HepG2 (cell line): ENCODE results near the gene PSMA7. TPM values are rescaled to one million over a fixed set of nuclear protein-coding genes. Genes with fewer than 3 reads are reported as not detected.

Experiments used
- CAMTA2 ChIP-seq: sonication (generic); formaldehyde crosslinking; IDR thresholded peaks from 2 replicates; pipeline ENCODE4 v1.4.0; 2020; ENCODE audit warnings: mild to moderate bottlenecking, missing genetic modification reagents, borderline replicate concordance
- CCDC6 ChIP-seq: sonication (generic); formaldehyde crosslinking; IDR thresholded peaks from 2 replicates; pipeline ENCODE4 v1.8.1; 2022; ENCODE audit warnings: mild to moderate bottlenecking, missing genetic modification reagents, moderate library complexity
- CREB3 ChIP-seq: sonication (generic); formaldehyde crosslinking; IDR thresholded peaks from 2 replicates; pipeline ENCODE4 v1.5.0; 2020; ENCODE audit warnings: missing genetic modification reagents
- CREBL2 ChIP-seq: sonication (generic); formaldehyde crosslinking; IDR thresholded peaks from 2 replicates; pipeline ENCODE4 v1.8.1; 2023; ENCODE audit warnings: missing genetic modification reagents, mild to moderate bottlenecking, borderline replicate concordance
- ESRRA ChIP-seq: sonication (generic); formaldehyde crosslinking; IDR thresholded peaks from 2 replicates; pipeline ENCODE4 v1.5.1; 2020; ENCODE audit warnings: mild to moderate bottlenecking, low read depth, missing genetic modification reagents
- FOXC1 ChIP-seq: sonication (generic); formaldehyde crosslinking; IDR thresholded peaks from 2 replicates; pipeline ENCODE4 v1.8.0; 2022; ENCODE audit warnings: mild to moderate bottlenecking, missing genetic modification reagents, borderline replicate concordance
- GLI4 ChIP-seq: sonication (generic); formaldehyde crosslinking; IDR thresholded peaks from 2 replicates; pipeline ENCODE4 v1.5.1; 2020; ENCODE audit warnings: missing genetic modification reagents, mild to moderate bottlenecking, moderate library complexity, borderline replicate concordance
- GTF3A ChIP-seq: sonication (generic); formaldehyde crosslinking; conservative IDR thresholded peaks from 2 replicates; pipeline ENCODE4 v1.4.0; 2020; ENCODE audit warnings: mild to moderate bottlenecking, missing genetic modification reagents
- HDAC2 ChIP-seq: sonication (generic); formaldehyde crosslinking; IDR thresholded peaks from 2 replicates; pipeline ENCODE4 v1.4.0; 2020; ENCODE audit warnings: missing genetic modification reagents
- HMGXB4 ChIP-seq, 2 experiments: sonication (generic) in 1 of 2; formaldehyde crosslinking in 1 of 2; IDR thresholded peaks; 2 replicates each; pipeline versions ENCODE4 v1.4.0 to v1.6.1; 2018 to 2020; ENCODE audit warnings: missing genetic modification reagents in 2 of 2, borderline replicate concordance in 1 of 2, low read depth in 1 of 2, mild to moderate bottlenecking in 1 of 2, missing biosample characterization in 1 of 2
- HNRNPH1 ChIP-seq: fragments of 200-400 bp; formaldehyde crosslinking; optimal IDR thresholded peaks from 2 replicates; pipeline ENCODE3; 2017; ENCODE audit warnings: mild to moderate bottlenecking, low read depth, low read length
- NCOA1 ChIP-seq: sonication (generic); formaldehyde crosslinking; IDR thresholded peaks from 2 replicates; pipeline ENCODE4 v1.9.0; 2021; ENCODE audit warnings: missing genetic modification reagents
- PAWR ChIP-seq: sonication (generic); formaldehyde crosslinking; IDR thresholded peaks from 2 replicates; pipeline ENCODE4 v1.4.0; 2020; ENCODE audit warnings: missing genetic modification reagents, mild to moderate bottlenecking, borderline replicate concordance
- SMAD1 ChIP-seq: sonication (generic); formaldehyde crosslinking; IDR thresholded peaks from 2 replicates; pipeline ENCODE4 v1.4.0; 2020; ENCODE audit warnings: missing genetic modification reagents, low read depth, mild to moderate bottlenecking, borderline replicate concordance
- ZFP82 ChIP-seq: sonication (generic); formaldehyde crosslinking; IDR thresholded peaks from 2 replicates; pipeline ENCODE4 v1.5.1; 2020; ENCODE audit warnings: mild to moderate bottlenecking, missing genetic modification reagents, borderline replicate concordance
- ZNF251 ChIP-seq: sonication (generic); formaldehyde crosslinking; IDR thresholded peaks from 2 replicates; pipeline ENCODE4 v1.9.0; 2021; ENCODE audit warnings: mild to moderate bottlenecking, missing genetic modification reagents
- ZNF263 ChIP-seq: sonication (generic); formaldehyde crosslinking; IDR thresholded peaks from 2 replicates; pipeline ENCODE4 v1.4.0; 2020; ENCODE audit warnings: missing genetic modification reagents
- ZNF607 ChIP-seq: sonication (generic); formaldehyde crosslinking; IDR thresholded peaks from 2 replicates; pipeline ENCODE4 v1.5.1; 2020; ENCODE audit warnings: missing genetic modification reagents, mild to moderate bottlenecking, borderline replicate concordance
- ZNF777 ChIP-seq: sonication (generic); formaldehyde crosslinking; IDR thresholded peaks from 2 replicates; pipeline ENCODE4 v1.4.0; 2020; ENCODE audit warnings: missing genetic modification reagents
- polyA plus RNA-seq, 8 experiments: library from polyadenylated mRNA; depleted of rRNA in 3 of 8; stranded (reverse) in 7 of 8; unstranded in 1 of 8; fragments of >200 nt; fragmentation: Illumina TruSeq in 4 of 8; extraction: Trizol in 4 of 8; gene quantifications; 2 replicates each; pipeline versions ENCODE4 v1.2.1 to v1.2.3, GENCODE V29; 2011 to 2016; ENCODE audit warnings: low read depth in 4 of 8, missing spikeins in 1 of 8, mixed read lengths in 1 of 8; ENCODE audit not compliant: insufficient read depth in 1 of 8
- total RNA-seq, 5 experiments: library from RNA; depleted of rRNA; stranded (reverse); fragments of >200 nt; fragmentation: Illumina TruSeq; extraction: Trizol; gene quantifications; 2 replicates each; pipeline ENCODE4 v1.2.3, GENCODE V29; 2016; ENCODE audit warnings: low read depth in 1 of 5
- TF ChIP-seq, protein P1 (sequence below): sonication (generic); formaldehyde crosslinking; IDR thresholded peaks from 2 replicates; pipeline ENCODE4 v1.5.0; 2020; ENCODE audit warnings: missing genetic modification reagents, mild to moderate bottlenecking, borderline replicate concordance
- TF ChIP-seq, protein P2 (sequence below): sonication (generic); formaldehyde crosslinking; IDR thresholded peaks from 2 replicates; pipeline ENCODE4 v1.5.0; 2020; ENCODE audit warnings: mild to moderate bottlenecking, missing genetic modification reagents

Gene PSMA7
- total and polyA plus RNA-seq, 2 of the 13 experiments (the other 11 are each of a cell fraction or from before 2014, with no cell fraction given): 531 to 631 TPM

DNA sequence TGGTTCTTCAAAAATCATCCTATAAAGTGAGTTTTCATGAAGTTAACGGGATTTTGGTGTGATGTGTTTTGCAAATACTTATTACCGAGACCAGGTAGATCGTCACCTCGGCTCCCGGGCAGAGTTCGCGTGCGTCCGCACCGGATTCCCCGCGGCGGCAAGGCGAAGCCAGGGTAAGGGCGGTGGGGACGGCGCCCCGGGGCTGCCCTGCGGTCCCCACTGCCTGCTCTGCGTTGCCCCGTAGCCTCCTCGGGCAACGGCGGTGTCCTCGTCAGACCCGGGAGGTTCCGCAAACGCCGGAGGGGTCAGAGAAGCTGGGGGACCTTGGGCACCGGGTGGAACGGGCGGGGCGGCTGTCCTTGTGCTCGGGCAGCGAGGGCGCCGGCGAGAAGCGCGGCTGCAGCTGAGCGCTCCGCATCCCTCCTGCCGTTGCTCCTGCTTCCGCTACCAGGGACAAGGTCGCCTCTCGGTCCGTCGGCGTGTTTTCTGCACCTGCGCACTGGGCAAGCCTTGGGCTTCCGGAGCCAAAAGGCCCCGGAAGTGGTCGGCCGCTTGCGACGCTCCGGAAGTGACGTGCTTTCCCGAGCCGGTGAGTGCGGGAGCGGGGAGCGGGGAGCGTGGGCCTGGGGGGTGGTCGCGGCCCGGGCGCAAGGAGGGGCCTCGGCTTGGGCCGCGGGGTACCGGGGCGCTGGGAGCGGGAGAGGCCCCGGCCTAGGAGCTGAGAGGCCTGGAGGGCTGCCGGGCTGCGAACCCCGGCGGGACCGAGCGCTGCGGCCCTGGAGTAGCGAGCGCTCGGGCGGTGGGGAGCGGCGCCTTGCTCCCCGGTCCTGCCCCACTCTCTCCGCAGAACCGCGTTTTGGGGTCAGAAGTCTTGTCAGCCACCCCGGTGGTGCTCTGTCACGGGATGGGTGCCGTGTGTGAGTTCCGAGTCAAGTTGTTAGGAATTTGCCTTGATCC lies 39.6 kb upstream of the PSMA7 start, which contains the start of gene MTG2 (continued):
- TF ChIP-seq, protein P1, sequence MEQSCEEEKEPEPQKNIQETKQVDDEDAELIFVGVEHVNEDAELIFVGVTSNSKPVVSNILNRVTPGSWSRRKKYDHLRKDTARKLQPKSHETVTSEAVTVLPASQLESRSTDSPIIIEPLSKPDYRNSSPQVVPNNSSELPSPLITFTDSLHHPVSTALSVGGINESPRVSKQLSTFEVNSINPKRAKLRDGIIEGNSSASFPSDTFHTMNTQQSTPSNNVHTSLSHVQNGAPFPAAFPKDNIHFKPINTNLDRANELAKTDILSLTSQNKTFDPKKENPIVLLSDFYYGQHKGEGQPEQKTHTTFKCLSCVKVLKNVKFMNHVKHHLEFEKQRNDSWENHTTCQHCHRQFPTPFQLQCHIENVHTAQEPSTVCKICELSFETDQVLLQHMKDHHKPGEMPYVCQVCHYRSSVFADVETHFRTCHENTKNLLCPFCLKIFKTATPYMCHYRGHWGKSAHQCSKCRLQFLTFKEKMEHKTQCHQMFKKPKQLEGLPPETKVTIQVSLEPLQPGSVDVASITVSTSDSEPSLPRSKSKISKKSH (CRISPR knock-in tag): peak; percentile 98
- TF ChIP-seq ESRRA (CRISPR knock-in tag): peak; percentile 96
- peak; percentile 95 to 97 for TF ChIP-seq HMGXB4 (CRISPR knock-in tag; IDR thresholded peaks at IDR 0.05; ENCODE audit: borderline replicate concordance in 1 of 2, low read depth in 1 of 2)
- TF ChIP-seq, protein P2, sequence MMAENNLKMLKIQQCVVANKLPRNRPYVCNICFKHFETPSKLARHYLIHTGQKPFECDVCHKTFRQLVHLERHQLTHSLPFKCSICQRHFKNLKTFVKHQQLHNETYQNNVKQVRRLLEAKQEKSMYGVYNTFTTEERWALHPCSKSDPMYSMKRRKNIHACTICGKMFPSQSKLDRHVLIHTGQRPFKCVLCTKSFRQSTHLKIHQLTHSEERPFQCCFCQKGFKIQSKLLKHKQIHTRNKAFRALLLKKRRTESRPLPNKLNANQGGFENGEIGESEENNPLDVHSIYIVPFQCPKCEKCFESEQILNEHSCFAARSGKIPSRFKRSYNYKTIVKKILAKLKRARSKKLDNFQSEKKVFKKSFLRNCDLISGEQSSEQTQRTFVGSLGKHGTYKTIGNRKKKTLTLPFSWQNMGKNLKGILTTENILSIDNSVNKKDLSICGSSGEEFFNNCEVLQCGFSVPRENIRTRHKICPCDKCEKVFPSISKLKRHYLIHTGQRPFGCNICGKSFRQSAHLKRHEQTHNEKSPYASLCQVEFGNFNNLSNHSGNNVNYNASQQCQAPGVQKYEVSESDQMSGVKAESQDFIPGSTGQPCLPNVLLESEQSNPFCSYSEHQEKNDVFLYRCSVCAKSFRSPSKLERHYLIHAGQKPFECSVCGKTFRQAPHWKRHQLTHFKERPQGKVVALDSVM (CRISPR knock-in tag): peak; percentile 83
- TF ChIP-seq ZNF251 (CRISPR knock-in tag): no peak
- TF ChIP-seq SMAD1 (CRISPR knock-in tag): peak; percentile 99; the same call in 1 of the 2 replicates
- TF ChIP-seq GLI4: peak; percentile 66
- TF ChIP-seq PAWR (CRISPR knock-in tag): no peak; the same call in 1 of the 2 replicates
- peak; percentile 89 for TF ChIP-seq NCOA1 (CRISPR knock-in tag)
- peak; percentile 92 for TF ChIP-seq HDAC2 (CRISPR knock-in tag)
- peak; percentile 99 for TF ChIP-seq FOXC1 (CRISPR knock-in tag)
- peak; percentile 95 for TF ChIP-seq HNRNPH1
- TF ChIP-seq ZFP82 (CRISPR knock-in tag): peak; percentile 95
- peak; percentile 75 for TF ChIP-seq CAMTA2 (CRISPR knock-in tag)
- peak; percentile 99 for TF ChIP-seq ZNF607 (CRISPR knock-in tag)
- peak; percentile 99 for TF ChIP-seq CCDC6 (CRISPR knock-in tag)
- peak; percentile 86 for TF ChIP-seq ZNF777 (CRISPR knock-in tag)
- 0 out of 2 replicates have a peak, but pooled peaks have one; percentile 70 for TF ChIP-seq GTF3A (CRISPR knock-in tag)
- TF ChIP-seq ZNF263 (CRISPR knock-in tag): peak; percentile 84
- TF ChIP-seq CREBL2 (CRISPR knock-in tag): no peak; the same call in none of the 2 replicates
- peak; percentile 94 for TF ChIP-seq CREB3 (CRISPR knock-in tag)
